ENCODE results near the gene HLF. TPM values are rescaled to one million over a fixed set of nuclear protein-coding genes. Genes with fewer than 3 reads are reported as not detected.

The HLF gene
- total and polyA plus RNA-seq, 2 experiments from 2014 or later: 0.28 TPM; not detected in 1

DNA sequence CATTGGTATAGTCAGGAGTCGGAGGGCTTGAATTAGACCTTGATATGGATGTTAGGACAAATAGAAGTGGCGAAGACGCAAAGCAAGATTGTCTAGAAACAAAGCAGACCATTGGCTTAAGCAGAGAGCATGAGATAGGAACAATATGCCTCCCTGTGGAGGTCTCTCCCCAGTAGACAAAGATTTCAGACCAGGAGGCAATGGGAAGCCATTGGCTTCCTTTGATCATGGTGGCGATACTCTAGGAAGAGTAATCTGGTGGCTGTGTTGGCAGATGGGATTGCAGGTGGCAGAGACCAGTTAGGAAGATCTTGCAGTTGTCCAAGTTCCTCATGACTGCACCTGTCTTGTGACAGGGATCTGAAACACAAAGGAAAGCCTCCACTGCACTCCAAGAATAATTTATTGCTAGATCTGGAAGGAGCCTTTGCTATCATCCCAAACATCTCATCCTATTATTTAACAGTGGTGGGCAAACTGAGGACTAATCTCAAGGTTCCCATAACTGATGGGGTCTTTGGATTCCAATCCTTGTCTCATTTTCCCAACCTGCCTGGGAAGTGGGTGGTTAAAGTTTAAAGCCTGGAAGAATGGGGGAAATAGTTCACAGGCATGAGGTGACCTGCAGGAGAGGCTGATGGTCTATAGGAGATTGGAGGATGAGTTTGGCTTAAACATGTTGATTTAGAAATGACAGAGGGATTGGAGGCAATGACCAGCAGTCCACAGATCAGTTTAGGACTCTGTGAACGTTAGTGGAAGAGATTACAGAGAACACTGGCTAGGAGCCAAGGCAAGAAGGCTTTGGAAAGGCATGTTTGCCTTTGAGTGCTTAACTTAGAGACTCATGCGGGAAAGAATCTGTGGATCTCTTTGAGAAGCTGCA lies 37.0 kb downstream of the HLF start:
- Histone ChIP-seq H3K9me2 (ENCODE audit: insufficient read depth) (peaks cover 9% of the 10 kb centered on the region), H3K4me1 (ENCODE audit: insufficient read depth) (no peaks in the 10 kb centered on the region; the same call in 1 of the 2 replicates), H2AFZ (no peak overlapping the region), H3K27me3 (ENCODE audit: insufficient read depth) (no peaks in the 10 kb centered on the region), H3K36me3 (ENCODE audit: insufficient read depth) (no peaks in the 10 kb centered on the region), H3K4me3 (no peak overlapping the region), H4K20me1 (replicated peaks; ENCODE audit: insufficient read depth) (no peaks in the 10 kb centered on the region), H3F3A (replicated peaks; ENCODE audit: low read depth) (no peaks in the 10 kb centered on the region), H3K4me2 (no peak overlapping the region), H3K79me2 (replicated peaks; ENCODE audit: insufficient read depth) (no peaks in the 10 kb centered on the region), H3K27ac (ENCODE audit: low read depth) (no peak overlapping the region)
- Mint-ChIP-seq H3K9me3 (no peaks in the 10 kb centered on the region; the same call in 2 of the 3 replicates), H3K4me3 (no peak overlapping the region), H3K4me1 (peaks cover 13% of the 10 kb centered on the region), H3K27ac (no peak overlapping the region), H3K36me3 (ENCODE audit: low read depth) (no peaks in the 10 kb centered on the region), H3K27me3 (ENCODE audit: insufficient read depth, low read depth, poor library complexity) (no peaks in the 10 kb centered on the region)
- TF ChIP-seq, protein P1, sequence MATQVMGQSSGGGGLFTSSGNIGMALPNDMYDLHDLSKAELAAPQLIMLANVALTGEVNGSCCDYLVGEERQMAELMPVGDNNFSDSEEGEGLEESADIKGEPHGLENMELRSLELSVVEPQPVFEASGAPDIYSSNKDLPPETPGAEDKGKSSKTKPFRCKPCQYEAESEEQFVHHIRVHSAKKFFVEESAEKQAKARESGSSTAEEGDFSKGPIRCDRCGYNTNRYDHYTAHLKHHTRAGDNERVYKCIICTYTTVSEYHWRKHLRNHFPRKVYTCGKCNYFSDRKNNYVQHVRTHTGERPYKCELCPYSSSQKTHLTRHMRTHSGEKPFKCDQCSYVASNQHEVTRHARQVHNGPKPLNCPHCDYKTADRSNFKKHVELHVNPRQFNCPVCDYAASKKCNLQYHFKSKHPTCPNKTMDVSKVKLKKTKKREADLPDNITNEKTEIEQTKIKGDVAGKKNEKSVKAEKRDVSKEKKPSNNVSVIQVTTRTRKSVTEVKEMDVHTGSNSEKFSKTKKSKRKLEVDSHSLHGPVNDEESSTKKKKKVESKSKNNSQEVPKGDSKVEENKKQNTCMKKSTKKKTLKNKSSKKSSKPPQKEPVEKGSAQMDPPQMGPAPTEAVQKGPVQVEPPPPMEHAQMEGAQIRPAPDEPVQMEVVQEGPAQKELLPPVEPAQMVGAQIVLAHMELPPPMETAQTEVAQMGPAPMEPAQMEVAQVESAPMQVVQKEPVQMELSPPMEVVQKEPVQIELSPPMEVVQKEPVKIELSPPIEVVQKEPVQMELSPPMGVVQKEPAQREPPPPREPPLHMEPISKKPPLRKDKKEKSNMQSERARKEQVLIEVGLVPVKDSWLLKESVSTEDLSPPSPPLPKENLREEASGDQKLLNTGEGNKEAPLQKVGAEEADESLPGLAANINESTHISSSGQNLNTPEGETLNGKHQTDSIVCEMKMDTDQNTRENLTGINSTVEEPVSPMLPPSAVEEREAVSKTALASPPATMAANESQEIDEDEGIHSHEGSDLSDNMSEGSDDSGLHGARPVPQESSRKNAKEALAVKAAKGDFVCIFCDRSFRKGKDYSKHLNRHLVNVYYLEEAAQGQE (IDR thresholded peaks at IDR 0.05; ENCODE audit: unreplicated experiment): no peak
- TF ChIP-seq ZNF331 (CRISPR knock-in tag; IDR thresholded peaks at IDR 0.05; ENCODE audit: low read depth): no peak
- no peak for TF ChIP-seq STAT1 (IDR thresholded peaks at IDR 0.05; ENCODE audit: unreplicated experiment)
- TF ChIP-seq, protein P2, sequence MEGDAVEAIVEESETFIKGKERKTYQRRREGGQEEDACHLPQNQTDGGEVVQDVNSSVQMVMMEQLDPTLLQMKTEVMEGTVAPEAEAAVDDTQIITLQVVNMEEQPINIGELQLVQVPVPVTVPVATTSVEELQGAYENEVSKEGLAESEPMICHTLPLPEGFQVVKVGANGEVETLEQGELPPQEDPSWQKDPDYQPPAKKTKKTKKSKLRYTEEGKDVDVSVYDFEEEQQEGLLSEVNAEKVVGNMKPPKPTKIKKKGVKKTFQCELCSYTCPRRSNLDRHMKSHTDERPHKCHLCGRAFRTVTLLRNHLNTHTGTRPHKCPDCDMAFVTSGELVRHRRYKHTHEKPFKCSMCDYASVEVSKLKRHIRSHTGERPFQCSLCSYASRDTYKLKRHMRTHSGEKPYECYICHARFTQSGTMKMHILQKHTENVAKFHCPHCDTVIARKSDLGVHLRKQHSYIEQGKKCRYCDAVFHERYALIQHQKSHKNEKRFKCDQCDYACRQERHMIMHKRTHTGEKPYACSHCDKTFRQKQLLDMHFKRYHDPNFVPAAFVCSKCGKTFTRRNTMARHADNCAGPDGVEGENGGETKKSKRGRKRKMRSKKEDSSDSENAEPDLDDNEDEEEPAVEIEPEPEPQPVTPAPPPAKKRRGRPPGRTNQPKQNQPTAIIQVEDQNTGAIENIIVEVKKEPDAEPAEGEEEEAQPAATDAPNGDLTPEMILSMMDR (conservative IDR thresholded peaks at IDR 0.05; ENCODE audit: low read depth in 2 of 2): no peak
- no peak for TF ChIP-seq ZNF114 (CRISPR knock-in tag; IDR thresholded peaks at IDR 0.05)
- no peak for TF ChIP-seq EZH2phosphoT487 (IDR thresholded peaks at IDR 0.05; ENCODE audit: unreplicated experiment)
- no peak for TF ChIP-seq NANOG (IDR thresholded peaks at IDR 0.05; ENCODE audit: borderline replicate concordance)
- no peak for TF ChIP-seq JUNB (IDR thresholded peaks at IDR 0.05; ENCODE audit: unreplicated experiment)
- TF ChIP-seq EZH2 (IDR thresholded peaks at IDR 0.05; ENCODE audit: low read depth, unreplicated experiment): no peak
- no peak for TF ChIP-seq CREB1 (CRISPR knock-in tag; IDR thresholded peaks at IDR 0.05; ENCODE audit: low read depth)
- TF ChIP-seq, protein P3, sequence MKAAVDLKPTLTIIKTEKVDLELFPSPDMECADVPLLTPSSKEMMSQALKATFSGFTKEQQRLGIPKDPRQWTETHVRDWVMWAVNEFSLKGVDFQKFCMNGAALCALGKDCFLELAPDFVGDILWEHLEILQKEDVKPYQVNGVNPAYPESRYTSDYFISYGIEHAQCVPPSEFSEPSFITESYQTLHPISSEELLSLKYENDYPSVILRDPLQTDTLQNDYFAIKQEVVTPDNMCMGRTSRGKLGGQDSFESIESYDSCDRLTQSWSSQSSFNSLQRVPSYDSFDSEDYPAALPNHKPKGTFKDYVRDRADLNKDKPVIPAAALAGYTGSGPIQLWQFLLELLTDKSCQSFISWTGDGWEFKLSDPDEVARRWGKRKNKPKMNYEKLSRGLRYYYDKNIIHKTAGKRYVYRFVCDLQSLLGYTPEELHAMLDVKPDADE (IDR thresholded peaks at IDR 0.05): no peak
- TF ChIP-seq, protein P4, sequence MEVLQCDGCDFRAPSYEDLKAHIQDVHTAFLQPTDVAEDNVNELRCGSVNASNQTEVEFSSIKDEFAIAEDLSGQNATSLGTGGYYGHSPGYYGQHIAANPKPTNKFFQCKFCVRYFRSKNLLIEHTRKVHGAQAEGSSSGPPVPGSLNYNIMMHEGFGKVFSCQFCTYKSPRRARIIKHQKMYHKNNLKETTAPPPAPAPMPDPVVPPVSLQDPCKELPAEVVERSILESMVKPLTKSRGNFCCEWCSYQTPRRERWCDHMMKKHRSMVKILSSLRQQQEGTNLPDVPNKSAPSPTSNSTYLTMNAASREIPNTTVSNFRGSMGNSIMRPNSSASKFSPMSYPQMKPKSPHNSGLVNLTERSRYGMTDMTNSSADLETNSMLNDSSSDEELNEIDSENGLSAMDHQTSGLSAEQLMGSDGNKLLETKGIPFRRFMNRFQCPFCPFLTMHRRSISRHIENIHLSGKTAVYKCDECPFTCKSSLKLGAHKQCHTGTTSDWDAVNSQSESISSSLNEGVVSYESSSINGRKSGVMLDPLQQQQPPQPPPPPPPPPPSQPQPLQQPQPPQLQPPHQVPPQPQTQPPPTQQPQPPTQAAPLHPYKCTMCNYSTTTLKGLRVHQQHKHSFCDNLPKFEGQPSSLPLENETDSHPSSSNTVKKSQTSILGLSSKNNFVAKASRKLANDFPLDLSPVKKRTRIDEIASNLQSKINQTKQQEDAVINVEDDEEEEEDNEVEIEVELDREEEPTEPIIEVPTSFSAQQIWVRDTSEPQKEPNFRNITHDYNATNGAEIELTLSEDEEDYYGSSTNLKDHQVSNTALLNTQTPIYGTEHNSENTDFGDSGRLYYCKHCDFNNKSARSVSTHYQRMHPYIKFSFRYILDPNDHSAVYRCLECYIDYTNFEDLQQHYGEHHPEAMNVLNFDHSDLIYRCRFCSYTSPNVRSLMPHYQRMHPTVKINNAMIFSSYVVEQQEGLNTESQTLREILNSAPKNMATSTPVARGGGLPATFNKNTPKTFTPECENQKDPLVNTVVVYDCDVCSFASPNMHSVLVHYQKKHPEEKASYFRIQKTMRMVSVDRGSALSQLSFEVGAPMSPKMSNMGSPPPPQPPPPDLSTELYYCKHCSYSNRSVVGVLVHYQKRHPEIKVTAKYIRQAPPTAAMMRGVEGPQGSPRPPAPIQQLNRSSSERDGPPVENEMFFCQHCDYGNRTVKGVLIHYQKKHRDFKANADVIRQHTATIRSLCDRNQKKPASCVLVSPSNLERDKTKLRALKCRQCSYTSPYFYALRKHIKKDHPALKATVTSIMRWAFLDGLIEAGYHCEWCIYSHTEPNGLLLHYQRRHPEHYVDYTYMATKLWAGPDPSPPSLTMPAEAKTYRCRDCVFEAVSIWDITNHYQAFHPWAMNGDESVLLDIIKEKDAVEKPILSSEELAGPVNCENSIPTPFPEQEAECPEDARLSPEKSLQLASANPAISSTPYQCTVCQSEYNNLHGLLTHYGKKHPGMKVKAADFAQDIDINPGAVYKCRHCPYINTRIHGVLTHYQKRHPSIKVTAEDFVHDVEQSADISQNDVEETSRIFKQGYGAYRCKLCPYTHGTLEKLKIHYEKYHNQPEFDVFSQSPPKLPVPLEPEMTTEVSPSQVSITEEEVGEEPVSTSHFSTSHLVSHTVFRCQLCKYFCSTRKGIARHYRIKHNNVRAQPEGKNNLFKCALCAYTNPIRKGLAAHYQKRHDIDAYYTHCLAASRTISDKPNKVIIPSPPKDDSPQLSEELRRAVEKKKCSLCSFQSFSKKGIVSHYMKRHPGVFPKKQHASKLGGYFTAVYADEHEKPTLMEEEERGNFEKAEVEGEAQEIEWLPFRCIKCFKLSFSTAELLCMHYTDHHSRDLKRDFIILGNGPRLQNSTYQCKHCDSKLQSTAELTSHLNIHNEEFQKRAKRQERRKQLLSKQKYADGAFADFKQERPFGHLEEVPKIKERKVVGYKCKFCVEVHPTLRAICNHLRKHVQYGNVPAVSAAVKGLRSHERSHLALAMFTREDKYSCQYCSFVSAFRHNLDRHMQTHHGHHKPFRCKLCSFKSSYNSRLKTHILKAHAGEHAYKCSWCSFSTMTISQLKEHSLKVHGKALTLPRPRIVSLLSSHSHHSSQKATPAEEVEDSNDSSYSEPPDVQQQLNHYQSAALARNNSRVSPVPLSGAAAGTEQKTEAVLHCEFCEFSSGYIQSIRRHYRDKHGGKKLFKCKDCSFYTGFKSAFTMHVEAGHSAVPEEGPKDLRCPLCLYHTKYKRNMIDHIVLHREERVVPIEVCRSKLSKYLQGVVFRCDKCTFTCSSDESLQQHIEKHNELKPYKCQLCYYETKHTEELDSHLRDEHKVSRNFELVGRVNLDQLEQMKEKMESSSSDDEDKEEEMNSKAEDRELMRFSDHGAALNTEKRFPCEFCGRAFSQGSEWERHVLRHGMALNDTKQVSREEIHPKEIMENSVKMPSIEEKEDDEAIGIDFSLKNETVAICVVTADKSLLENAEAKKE (CRISPR knock-in tag; IDR thresholded peaks at IDR 0.05): no peak
- no peak for TF ChIP-seq POLR2AphosphoS5 (IDR thresholded peaks at IDR 0.05; ENCODE audit: low read depth)
- DNase-seq (ENCODE audit: low spot score): no peak
- ATAC-seq: no peak

All from GM23338 (cell line).